Natural killer cell (primary cell): ENCODE measurements around the gene TAL1. TPM values are rescaled to one million over a fixed set of nuclear protein-coding genes. Genes with fewer than 3 reads are reported as not detected.

ENCODE experiments used
- ATAC-seq, 3 donors: fragments of 150-1000 bp in 2 of 3; fragments of 200-7000 bp in 1 of 3; cut with Tn5 transposase; 1 replicate in 1 of 3; 2 replicates in 2 of 3; pipeline ENCODE4 v1.10.0; 2021; ENCODE audit warnings: mild to moderate bottlenecking in 2 of 3, moderate library complexity in 2 of 3
- DNase-seq, 2 donors: peaks; one replicate each; pipeline versions ENCODE4 v3.0.0 to v3.0.0-alpha.2; 2013 to 2021; ENCODE audit warnings: mixed read lengths in 1 of 2
- H3K27ac ChIP-seq: one replicate; pipeline ENCODE4 v1.5.1; 2013; ENCODE audit warnings: mild to moderate bottlenecking, low read length
- H3K27me3 ChIP-seq: one replicate; pipeline ENCODE4 v1.6.1; 2013; ENCODE audit warnings: low read length; ENCODE audit not compliant: control insufficient read depth, insufficient read depth
- H3K36me3 ChIP-seq: one replicate; pipeline ENCODE4 v1.6.1; 2013; ENCODE audit warnings: low read length; ENCODE audit not compliant: control insufficient read depth, insufficient read depth
- H3K4me1 ChIP-seq: one replicate; pipeline ENCODE4 v1.6.1; 2013; ENCODE audit warnings: low read length; ENCODE audit not compliant: control insufficient read depth, insufficient read depth
- H3K4me3 ChIP-seq: one replicate; pipeline ENCODE4 v1.5.1; 2013; ENCODE audit warnings: low read length
- H3K9me3 ChIP-seq: one replicate; pipeline ENCODE4 v1.6.1; 2013; ENCODE audit warnings: low read length; ENCODE audit not compliant: control insufficient read depth, insufficient read depth
- H3K27ac Mint-ChIP-seq, 2 donors: one replicate each; pipeline ENCODE4 v1.8.0; 2022; ENCODE audit warnings: mild to moderate bottlenecking in 2 of 2, mixed read lengths in 2 of 2, moderate library complexity in 1 of 2
- H3K27me3 Mint-ChIP-seq, 2 donors: one replicate each; pipeline ENCODE4 v1.8.0; 2022; ENCODE audit warnings: low read depth in 2 of 2, mixed read lengths in 2 of 2
- H3K36me3 Mint-ChIP-seq: one replicate; pipeline ENCODE4 v1.8.0; 2022; ENCODE audit warnings: mixed read lengths
- H3K4me1 Mint-ChIP-seq, 2 donors: one replicate each; pipeline ENCODE4 v1.8.0; 2022; ENCODE audit warnings: mixed read lengths in 2 of 2
- H3K4me3 Mint-ChIP-seq: one replicate; pipeline ENCODE4 v1.8.0; 2022; ENCODE audit warnings: mild to moderate bottlenecking, moderate library complexity, mixed read lengths
- H3K9me3 Mint-ChIP-seq, 2 donors: one replicate each; pipeline ENCODE4 v1.8.0; 2022; ENCODE audit warnings: mixed read lengths in 2 of 2
- CTCF ChIP-seq: fragments of 200-600 bp; IDR thresholded peaks from one replicate; pipeline ENCODE4 v1.8.0; 2022; ENCODE audit warnings: antibody characterized with exemption
- WGBS: methylation state at CpG from one replicate; pipeline ENCODE4 v1.1.7; 2013; ENCODE audit warnings: missing lambda C conversion rate; ENCODE audit not compliant: insufficient coverage; 5-methylcytosine and 5-hydroxymethylcytosine counted together
- intact Hi-C: fragments of 100-400 bp; cut with micrococcal nuclease; formaldehyde crosslinking; loops from one replicate; pipeline ENCODE4 v1.14.2; 2022
- total RNA-seq, 4 donors: library from RNA; stranded (reverse); fragments of 120-200 nt in 1 of 4; gene quantifications; one replicate each; pipeline versions ENCODE4 v1.2.3 to v1.2.4, GENCODE V29; 2013 to 2022

Gene TAL1
- total RNA-seq, 3 donors from 2014 or later (not counting 1 experiment from before 2014, with no cell fraction given) = 0.91 to 6.7 (median 3.5) TPM

- no peak overlapping the region for H3K4me3 ChIP-seq
- intact Hi-C loops = no loop called here
- no peaks in the 10 kb centered on the region for H3K36me3 ChIP-seq
- 92% methylated on average over 4 of the region's 4 CpGs for WGBS
- H3K27me3 ChIP-seq = no peaks in the 10 kb centered on the region
- TF ChIP-seq CTCF = no peak
- H3K27ac Mint-ChIP-seq = no peak overlapping the region
- H3K4me1 Mint-ChIP-seq = no peaks in the 10 kb centered on the region
- H3K27me3 Mint-ChIP-seq = peaks cover 2% of the 10 kb centered on the region in 2 donors
- no peak overlapping the region for H3K4me3 Mint-ChIP-seq
- no peaks in the 10 kb centered on the region for H3K9me3 Mint-ChIP-seq
- H3K27ac ChIP-seq = no peak overlapping the region
- ATAC-seq (no peak), DNase-seq (no peak)
- H3K9me3 ChIP-seq = no peaks in the 10 kb centered on the region
- H3K4me1 ChIP-seq = no peaks in the 10 kb centered on the region
- no peaks in the 10 kb centered on the region for H3K36me3 Mint-ChIP-seq
Measured at GRCh38 chr1:47215713-47216112, 16.3 kb downstream of the TAL1 start.

- WGBS = 21% methylated on average over 3 of the region's 3 CpGs
- Histone ChIP-seq H3K27me3 (no peaks in the 10 kb centered on the region), H3K36me3 (no peaks in the 10 kb centered on the region), H3K4me3 (no peak overlapping the region), H3K4me1 (no peaks in the 10 kb centered on the region), H3K27ac (no peak overlapping the region), H3K9me3 (no peaks in the 10 kb centered on the region)
- H3K4me1 Mint-ChIP-seq = no peaks in the 10 kb centered on the region
- TF ChIP-seq CTCF = no peak
- peaks cover 4 to 9% of the 10 kb centered on the region in 2 donors for H3K27me3 Mint-ChIP-seq
- H3K4me3 Mint-ChIP-seq = no peak overlapping the region
- no peaks in the 10 kb centered on the region for H3K36me3 Mint-ChIP-seq
- intact Hi-C loops = no loop called here
- no peak overlapping the region for H3K27ac Mint-ChIP-seq
- no peaks in the 10 kb centered on the region for H3K9me3 Mint-ChIP-seq
- ATAC-seq (no peak), DNase-seq (no peak)
Measured at GRCh38 chr1:47214549-47214948, 17.5 kb downstream of the TAL1 start.

- H3K4me3 ChIP-seq = no peak overlapping the region
- Mint-ChIP-seq H3K36me3 (no peaks in the 10 kb centered on the region), H3K4me1 (no peaks in the 10 kb centered on the region), H3K27ac (no peak overlapping the region), H3K4me3 (no peak overlapping the region), H3K9me3 (no peaks in the 10 kb centered on the region), H3K27me3 (peaks cover 4 to 9% of the 10 kb centered on the region in 2 donors)
- H3K9me3 ChIP-seq = no peaks in the 10 kb centered on the region
- intact Hi-C loops = no loop called here
- WGBS = 90% methylated on average over 11 of the region's 11 CpGs
- H3K27ac ChIP-seq = no peak overlapping the region
- H3K4me1 ChIP-seq = no peaks in the 10 kb centered on the region
- no peak for DNase-seq
- no peaks in the 10 kb centered on the region for H3K36me3 ChIP-seq
- no peak for TF ChIP-seq CTCF
- no peak for ATAC-seq
- no peaks in the 10 kb centered on the region for H3K27me3 ChIP-seq
Measured at GRCh38 chr1:47213230-47213963, 18.6 kb downstream of the TAL1 start.
